Heart right ventricle (tissue), 16 donors: ENCODE results near the gene MAU2. TPM values are rescaled to one million over a fixed set of nuclear protein-coding genes. Genes with fewer than 3 reads are reported as not detected.

ENCODE experiments used
- ATAC-seq, 8 donors: fragments of 200-7000 bp; cut with Tn5 transposase; one replicate each; pipeline ENCODE4 v1.9.1; 2020; ENCODE audit warnings: mild to moderate bottlenecking in 8 of 8, moderate library complexity in 8 of 8, moderate number of reproducible peaks in 1 of 8
- DNase-seq, 2 donors: peaks; one replicate each; pipeline ENCODE4 v3.0.0-alpha.2; 2020
- H3K27ac ChIP-seq, 10 donors: fragments of 200-600 bp; sonication (generic) in 2 of 10; one replicate each; pipeline versions ENCODE4 v1.5.0 to v1.8.0; 2020 to 2022; ENCODE audit warnings: mild to moderate bottlenecking in 3 of 10
- H3K27me3 ChIP-seq, 7 donors: fragments of 200-600 bp; one replicate each; pipeline ENCODE4 v1.8.0; 2021 to 2022; ENCODE audit warnings: mild to moderate bottlenecking in 2 of 7
- H3K36me3 ChIP-seq, 9 donors: fragments of 200-600 bp; sonication (generic) in 1 of 9; one replicate each; pipeline versions ENCODE4 v1.5.0 to v1.8.0; 2020 to 2022; ENCODE audit warnings: mild to moderate bottlenecking in 2 of 9
- H3K4me1 ChIP-seq, 9 donors: fragments of 200-600 bp; sonication (generic) in 1 of 9; one replicate each; pipeline versions ENCODE4 v1.5.0 to v1.8.0; 2020 to 2022; ENCODE audit warnings: mild to moderate bottlenecking in 4 of 9
- H3K4me3 ChIP-seq, 10 donors: fragments of 200-600 bp; sonication (generic) in 2 of 10; one replicate each; pipeline versions ENCODE4 v1.5.0 to v1.8.0; 2020 to 2022; ENCODE audit warnings: mild to moderate bottlenecking in 7 of 10, moderate library complexity in 2 of 10
- H3K9me3 ChIP-seq, 11 donors: fragments of 200-600 bp in 10 of 11; sonication (generic) in 2 of 11; one replicate each; pipeline versions ENCODE4 v1.5.0 to v1.8.0; 2013 to 2022; ENCODE audit warnings: mild to moderate bottlenecking in 2 of 11, control low read depth in 1 of 11, moderate library complexity in 1 of 11
- CTCF ChIP-seq, 9 donors: fragments of 200-600 bp; sonication (generic) in 2 of 9; IDR thresholded peaks; one replicate each; pipeline versions ENCODE4 v1.5.0 to v1.8.0; 2021 to 2022; ENCODE audit warnings: antibody characterized with exemption in 9 of 9, mild to moderate bottlenecking in 5 of 9, moderate library complexity in 1 of 9
- WGBS, 2 donors: extraction: QIAGEN DNeasy Blood & Tissue Kit; methylation state at CpG; one replicate each; pipeline ENCODE4 v1.1.7; 2013; ENCODE audit warnings: inconsistent platforms in 1 of 2; 5-methylcytosine and 5-hydroxymethylcytosine counted together
- intact Hi-C, 10 donors: fragments of 100-400 bp; cut with DNase I; formaldehyde crosslinking; loops; one replicate each; pipeline versions ENCODE4 v1.11.1 to v1.14.2; 2022
- polyA plus RNA-seq, 2 donors: library from polyadenylated mRNA; stranded (reverse); fragments of 200-250 nt; gene quantifications; one replicate each; pipeline ENCODE4 v1.2.3, GENCODE V29; 2013
- total RNA-seq, 10 donors: library from RNA; stranded (reverse); fragmentation: NEBNext Ultra II Directional in 3 of 10; extraction: Animal tissue kit (Norgen Biotek cat#: 25700) in 3 of 10; gene quantifications; one replicate each; pipeline versions ENCODE4 v1.2.1 to v1.2.4, GENCODE V29; 2021 to 2023
- donor health status: Arrhythmogenic right ventricular cardiomyopathy.
- donor health status: ischemic (EF 13 %, LVEDD 7.1; RV severe dilation, severe dysfunction).
- donor health status: healthy with polysubstance abuse.
- donor health status: DM: no; HTN: yes; CAD: no.
- donor health status: DM: no; HTN: no; CAD: no.
- donor health status: ischemic (EF 25% LVEDD 6.9; RV normal size, moderate dysfunction).
- donor health status: ischemic (EF 25% LVEDD 5.7; RV mildly dilated, moderate dysfunction).
- donor health status: healthy.
- donor health status: DM: yes; HTN: yes; CAD: no.
- donor health status: Ischemic cardiomyopathy.
- donor health status: ischemic (EF 35%, LVEDD 5.7; RV mildly dilated, moderate dysfunction).
- donor health status: nonischemic (EF 11% LVEDD 7.7; RV severe dilation, severe dysfunction).
- donor health status: DM: yes; HTN: yes; CAD: no.
- donor health status: PGD.
- donor health status: ischemic (EF 29% LVEDD 5.4; RV normal size, mild dysfunction).
- donor health status: nonischemic (EF 23%, LVEDD 6.1; RV moderate dilation, normal function).

The MAU2 gene
- total and polyA plus RNA-seq, 12 donors, result 11.2 to 48.6 (median 36.7) TPM

- Histone ChIP-seq H3K4me3 (no peak overlapping the region), H3K4me1 (peaks cover 7 to 57% (median 31%) of the 10 kb centered on the region in 9 donors)
- intact Hi-C loops, result loop anchor here in 3 of 10 donors (5.0 to 10.0 kb wide), 3 partner anchors 52 to 82 kb away; no protein-coding TSS in a partner anchor
Measured at GRCh38 chr19:19402656-19403372, 82.2 kb downstream of the MAU2 start.

GRCh38 chr19:19403373-19403901, 82.8 kb downstream of the MAU2 start:
- 77 to 82% methylated on average over 5 of the region's 5 CpGs for WGBS, 2 donors
- Histone ChIP-seq H3K4me1 (peaks cover 7 to 63% (median 36%) of the 10 kb centered on the region in 9 donors), H3K36me3 (no peaks in the 10 kb centered on the region), H3K27ac (peak overlapping the region in 2 of 10 donors; percentile 15 to 64), H3K27me3 (no peaks in the 10 kb centered on the region), H3K9me3 (no peaks in the 10 kb centered on the region), H3K4me3 (no peak overlapping the region)
- ATAC-seq (no peak), DNase-seq (no peak)
- intact Hi-C loops, result loop anchor here in 3 of 10 donors (5.0 to 10.0 kb wide), 3 partner anchors 51 to 81 kb away; no protein-coding TSS in a partner anchor
- no peak for TF ChIP-seq CTCF (IDR thresholded peaks at IDR 0.05)

More at GRCh38 chr19:19402656-19403372, 82.2 kb downstream of the MAU2 start:
- DNase-seq (no peak), ATAC-seq (no peak)
- no peaks in the 10 kb centered on the region for H3K36me3 ChIP-seq
- no peak for TF ChIP-seq CTCF (IDR thresholded peaks at IDR 0.05)
- peak overlapping the region in 2 of 10 donors; percentile 15 to 64 for H3K27ac ChIP-seq
- no peaks in the 10 kb centered on the region for H3K9me3 ChIP-seq
- WGBS, 2 donors, result 91 to 92% methylated on average over 11 of the region's 11 CpGs
- no peaks in the 10 kb centered on the region for H3K27me3 ChIP-seq

- TF ChIP-seq CTCF (IDR thresholded peaks at IDR 0.05), result peak in 8 of 9 donors; percentile 25 to 75 (median 53)
- Histone ChIP-seq H3K27me3 (no peaks in the 10 kb centered on the region), H3K36me3 (no peaks in the 10 kb centered on the region), H3K4me1 (peaks cover 13 to 69% (median 46%) of the 10 kb centered on the region in 9 donors), H3K4me3 (peak within 1 kb of the TSS; percentile 80 to 98 (median 92)), H3K27ac (peak within 1 kb of the TSS; percentile 72 to 95 (median 89)), H3K9me3 (no peaks in the 10 kb centered on the region)
- 2% methylated on average over 63 to 90 of the region's 90 CpGs for WGBS, 2 donors
- intact Hi-C loops, result loop anchor here in 7 of 10 donors (1.0 to 10.0 kb wide), 10 partner anchors 18 to 82 kb away; no protein-coding TSS in a partner anchor
- peak; percentile 94 to 97 (median 95) for ATAC-seq
- DNase-seq, result peak; percentile 93 to 96
Measured at GRCh38 chr19:19404879-19405860, 84.5 kb downstream of the MAU2 start, which contains the start of gene GATAD2A. GATAD2A (plus strand) TSS chr19:19405675; CDS start chr19:19465346, 59,671 bp downstream.
